ENCODE data around the gene SCRN2.

The SCRN2 gene

GRCh38 chr17:47806026-47806912 is 34.8 kb downstream of the SCRN2 start:
- Histone ChIP-seq H4K20me1 (ENCODE audit: insufficient read depth) (no peaks in the 10 kb centered on the region), H2AFZ (ENCODE audit: low read depth) (no peak overlapping the region), H3K27ac (no peak overlapping the region), H3K4me3 (IDR thresholded peaks at IDR 0.05; ENCODE audit: insufficient read depth, low read depth, low read length) (no peak overlapping the region), H3K9ac (no peak overlapping the region), H3K36me3 (ENCODE audit: insufficient read depth) (no peaks in the 10 kb centered on the region), H3K79me2 (ENCODE audit: insufficient read depth, low read depth) (no peaks in the 10 kb centered on the region), H3K4me2 (no peak overlapping the region), H3K27me3 (ENCODE audit: insufficient read depth, low read depth) (0 out of 2 replicates have a peak, but pooled peaks cover 4% of the 10 kb centered on the region), H3K4me1 (ENCODE audit: low read depth, poor library complexity, severe bottlenecking) (peaks cover 4% of the 10 kb centered on the region)
- TF ChIP-seq, protein P1, sequence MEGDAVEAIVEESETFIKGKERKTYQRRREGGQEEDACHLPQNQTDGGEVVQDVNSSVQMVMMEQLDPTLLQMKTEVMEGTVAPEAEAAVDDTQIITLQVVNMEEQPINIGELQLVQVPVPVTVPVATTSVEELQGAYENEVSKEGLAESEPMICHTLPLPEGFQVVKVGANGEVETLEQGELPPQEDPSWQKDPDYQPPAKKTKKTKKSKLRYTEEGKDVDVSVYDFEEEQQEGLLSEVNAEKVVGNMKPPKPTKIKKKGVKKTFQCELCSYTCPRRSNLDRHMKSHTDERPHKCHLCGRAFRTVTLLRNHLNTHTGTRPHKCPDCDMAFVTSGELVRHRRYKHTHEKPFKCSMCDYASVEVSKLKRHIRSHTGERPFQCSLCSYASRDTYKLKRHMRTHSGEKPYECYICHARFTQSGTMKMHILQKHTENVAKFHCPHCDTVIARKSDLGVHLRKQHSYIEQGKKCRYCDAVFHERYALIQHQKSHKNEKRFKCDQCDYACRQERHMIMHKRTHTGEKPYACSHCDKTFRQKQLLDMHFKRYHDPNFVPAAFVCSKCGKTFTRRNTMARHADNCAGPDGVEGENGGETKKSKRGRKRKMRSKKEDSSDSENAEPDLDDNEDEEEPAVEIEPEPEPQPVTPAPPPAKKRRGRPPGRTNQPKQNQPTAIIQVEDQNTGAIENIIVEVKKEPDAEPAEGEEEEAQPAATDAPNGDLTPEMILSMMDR (conservative IDR thresholded peaks at IDR 0.05; ENCODE audit: low read depth, low read length): no peak

- H3K4me2 ChIP-seq: no peak overlapping the region
These were observed 36.6 kb downstream of the SCRN2 start for GRCh38 chr17:47804461-47804860.

DNA sequence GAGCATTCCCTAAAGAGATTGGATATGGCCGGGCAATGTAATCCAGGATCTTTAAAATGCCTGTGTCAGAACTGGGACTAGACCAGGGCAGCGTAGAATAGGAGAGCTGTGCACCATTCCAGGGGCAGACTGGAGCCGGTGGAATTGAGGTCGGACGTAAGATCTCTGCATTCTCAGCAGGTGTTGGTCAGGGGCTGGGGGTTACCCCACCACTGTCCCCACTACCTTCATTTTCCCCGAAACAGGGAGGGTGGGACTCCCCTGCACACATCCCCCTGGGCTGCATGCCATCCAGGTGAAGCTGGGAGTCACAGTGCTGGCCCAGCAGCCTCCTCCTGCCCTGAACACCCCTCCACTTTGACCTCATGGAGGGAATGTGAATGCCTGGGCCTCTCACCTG is 37.3 kb downstream of the SCRN2 start:
- Histone ChIP-seq H4K20me1 (ENCODE audit: insufficient read depth) (no peaks in the 10 kb centered on the region), H3K4me3 (IDR thresholded peaks at IDR 0.05; ENCODE audit: insufficient read depth, low read depth, low read length) (no peak overlapping the region), H2AFZ (ENCODE audit: low read depth) (no peak overlapping the region), H3K9ac (no peak overlapping the region), H3K36me3 (ENCODE audit: insufficient read depth) (no peaks in the 10 kb centered on the region), H3K79me2 (ENCODE audit: insufficient read depth, low read depth) (no peaks in the 10 kb centered on the region), H3K27ac (no peak overlapping the region), H3K27me3 (ENCODE audit: insufficient read depth, low read depth) (0 out of 2 replicates have a peak, but pooled peaks cover 7% of the 10 kb centered on the region), H3K4me1 (ENCODE audit: low read depth, poor library complexity, severe bottlenecking) (no peaks in the 10 kb centered on the region), H3K4me2 (no peak overlapping the region)
- TF ChIP-seq, protein P1 (conservative IDR thresholded peaks at IDR 0.05; ENCODE audit: low read depth, low read length): no peak

More at GRCh38 chr17:47804461-47804860, 36.6 kb downstream of the SCRN2 start:
- Histone ChIP-seq H3K4me3 (IDR thresholded peaks at IDR 0.05; ENCODE audit: insufficient read depth, low read depth, low read length) (no peak overlapping the region), H3K9ac (no peak overlapping the region), H2AFZ (ENCODE audit: low read depth) (no peak overlapping the region), H3K27me3 (ENCODE audit: insufficient read depth, low read depth) (0 out of 2 replicates have a peak, but pooled peaks cover 7% of the 10 kb centered on the region), H3K4me1 (ENCODE audit: low read depth, poor library complexity, severe bottlenecking) (no peaks in the 10 kb centered on the region), H3K36me3 (ENCODE audit: insufficient read depth) (no peaks in the 10 kb centered on the region), H4K20me1 (ENCODE audit: insufficient read depth) (no peaks in the 10 kb centered on the region), H3K27ac (no peak overlapping the region), H3K79me2 (ENCODE audit: insufficient read depth, low read depth) (no peaks in the 10 kb centered on the region)
- TF ChIP-seq, protein P1 (conservative IDR thresholded peaks at IDR 0.05; ENCODE audit: low read depth, low read length): no peak

DNA sequence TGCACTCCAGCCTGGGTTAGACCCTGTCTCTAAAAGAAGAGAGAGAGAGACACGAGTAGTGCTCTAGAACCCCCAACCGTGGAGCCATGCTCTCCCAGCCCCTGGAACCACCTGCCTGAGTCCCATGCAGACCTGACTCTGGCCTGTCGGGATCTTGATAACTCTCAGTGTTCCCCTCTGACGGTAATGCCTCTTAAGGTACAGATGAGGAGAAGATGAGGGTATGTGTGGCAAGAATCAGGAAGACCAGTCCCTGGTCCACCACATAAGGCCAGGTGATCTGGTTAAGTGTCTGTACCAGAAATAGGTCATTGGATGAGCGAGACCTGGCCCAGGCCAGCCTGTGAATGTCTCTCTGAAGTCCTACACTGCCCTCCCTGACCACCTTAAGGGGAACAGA is 37.9 kb downstream of the SCRN2 start:
- no peaks in the 10 kb centered on the region for H3K4me1 ChIP-seq (ENCODE audit: low read depth, poor library complexity, severe bottlenecking)
- no peak overlapping the region for H2AFZ ChIP-seq (ENCODE audit: low read depth)
- H3K36me3 ChIP-seq (ENCODE audit: insufficient read depth): no peaks in the 10 kb centered on the region
- H3K27me3 ChIP-seq (ENCODE audit: insufficient read depth, low read depth): 0 out of 2 replicates have a peak, but pooled peaks cover 7% of the 10 kb centered on the region
- H4K20me1 ChIP-seq (ENCODE audit: insufficient read depth): no peaks in the 10 kb centered on the region
- H3K4me3 ChIP-seq (IDR thresholded peaks at IDR 0.05; ENCODE audit: insufficient read depth, low read depth, low read length): no peak overlapping the region
- no peak overlapping the region for H3K9ac ChIP-seq
- H3K27ac ChIP-seq: no peak overlapping the region
- TF ChIP-seq, protein P1 (conservative IDR thresholded peaks at IDR 0.05; ENCODE audit: low read depth, low read length): no peak
- no peak overlapping the region for H3K4me2 ChIP-seq
- H3K79me2 ChIP-seq (ENCODE audit: insufficient read depth, low read depth): no peaks in the 10 kb centered on the region
